Neuron (in vitro differentiated cells): ENCODE measurements around the gene RAPGEF2.
"Not testable (repeated sequence)": the region's sequence is repeated elsewhere in the genome, so short reads cannot be mapped to it uniquely, and the experiment has no call there.

ENCODE experiments used
- H2AFZ ChIP-seq: one replicate; pipeline ENCODE4 v1.6.1; 2013; ENCODE audit warnings: low read depth, mild to moderate bottlenecking, inconsistent platforms, low read length, moderate library complexity
- H3K27me3 ChIP-seq: one replicate; pipeline ENCODE4 v1.6.1; 2013; ENCODE audit warnings: low read length; ENCODE audit not compliant: insufficient read depth
- H3K36me3 ChIP-seq: one replicate; pipeline ENCODE4 v1.6.1; 2013; ENCODE audit warnings: low read length; ENCODE audit not compliant: insufficient read depth
- H3K4me1 ChIP-seq: one replicate; pipeline ENCODE4 v1.6.1; 2013; ENCODE audit warnings: low read length; ENCODE audit not compliant: insufficient read depth
- H3K4me3 ChIP-seq: 2 replicates; pipeline ENCODE4 v1.5.1; 2013; ENCODE audit warnings: mild to moderate bottlenecking, low read length, moderate library complexity
- H3K9me3 ChIP-seq: one replicate; pipeline ENCODE4 v1.6.1; 2013; ENCODE audit warnings: low read length

Gene RAPGEF2

DNA sequence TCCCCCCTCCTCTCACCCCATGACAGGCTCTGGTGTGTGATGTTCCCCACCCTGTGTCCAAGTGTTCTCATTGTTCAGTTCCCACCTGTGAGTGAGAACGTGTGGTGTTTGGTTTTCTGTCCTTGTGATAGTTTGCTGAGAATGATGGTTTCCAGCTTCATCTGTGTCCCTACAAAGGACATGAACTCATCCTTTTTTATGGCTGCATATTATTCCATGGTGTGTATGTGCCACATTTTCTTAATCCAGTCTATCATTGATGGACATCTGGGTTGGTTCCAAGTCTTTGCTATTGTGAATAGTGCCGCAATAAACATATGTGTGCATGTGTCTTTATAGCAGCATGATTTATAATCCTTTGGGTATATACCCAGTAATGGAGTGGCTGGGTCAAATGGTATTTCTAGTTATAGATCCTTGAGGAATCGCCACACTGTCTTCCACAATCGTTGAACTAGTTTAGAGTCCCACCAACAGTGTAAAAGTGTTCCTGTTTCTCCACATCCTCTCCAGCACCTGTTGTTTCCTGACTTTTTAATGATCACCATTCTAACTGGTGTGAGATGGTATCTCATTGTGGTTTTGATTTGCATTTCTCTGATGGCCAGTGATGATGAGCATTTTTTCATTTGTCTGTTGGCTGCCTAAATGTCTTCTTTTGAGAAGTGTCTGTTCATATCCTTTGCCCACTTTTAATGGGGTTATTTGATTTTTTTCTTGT is 81.2 kb downstream of the RAPGEF2 start:
- not testable (repeated sequence) for H3K4me3 ChIP-seq, H3K27me3 ChIP-seq, H2AFZ ChIP-seq, H3K36me3 ChIP-seq, H3K9me3 ChIP-seq, H3K4me1 ChIP-seq

DNA sequence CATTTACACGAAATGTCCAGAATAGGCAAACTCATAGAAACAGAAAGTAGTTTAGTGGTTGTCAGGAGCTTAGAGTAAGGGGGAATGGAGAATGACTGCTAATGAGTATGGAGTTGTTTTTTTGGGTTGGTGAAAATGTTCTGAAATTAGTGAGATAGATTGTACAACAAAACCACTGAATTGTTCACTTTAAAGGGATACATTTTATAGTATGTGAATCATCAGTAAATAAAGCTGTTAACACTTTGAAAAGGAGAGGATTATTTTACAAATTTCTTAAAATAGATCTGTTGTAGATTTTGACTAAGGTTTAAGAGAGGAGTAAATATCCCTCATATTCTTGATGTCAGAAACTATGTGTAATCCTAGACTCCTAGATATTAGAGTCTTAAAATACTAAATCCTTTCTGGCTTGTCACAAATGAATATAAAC is 82.7 kb downstream of the RAPGEF2 start:
- peaks cover 3% of the 10 kb centered on the region for H3K36me3 ChIP-seq
- H2AFZ ChIP-seq: no peak overlapping the region
- no peaks in the 10 kb centered on the region for H3K27me3 ChIP-seq
- H3K4me1 ChIP-seq: no peaks in the 10 kb centered on the region
- H3K9me3 ChIP-seq: no peaks in the 10 kb centered on the region
- no peak overlapping the region for H3K4me3 ChIP-seq

DNA sequence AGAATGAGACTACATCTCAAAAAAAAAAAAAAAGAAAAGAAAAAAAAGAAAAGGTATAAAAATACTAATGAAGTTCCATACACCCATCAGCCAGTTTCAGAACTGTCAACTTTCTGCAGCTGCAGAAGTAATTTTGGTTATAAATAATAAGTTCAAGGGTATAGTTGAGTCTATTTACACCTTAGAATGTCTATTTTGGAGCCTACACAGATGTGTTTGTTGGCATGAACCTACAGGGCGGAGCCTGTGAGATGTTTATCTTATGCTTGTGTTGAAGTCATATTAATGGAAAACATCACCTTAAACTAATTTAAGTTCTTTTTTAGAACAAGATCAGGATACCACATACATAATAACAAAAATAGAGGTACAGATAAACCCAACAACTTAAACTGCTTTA is 85.8 kb downstream of the RAPGEF2 start:
- no peaks in the 10 kb centered on the region for H3K9me3 ChIP-seq
- H3K27me3 ChIP-seq: no peaks in the 10 kb centered on the region
- no peaks in the 10 kb centered on the region for H3K4me1 ChIP-seq
- H3K4me3 ChIP-seq: no peak overlapping the region
- H3K36me3 ChIP-seq: peaks cover 7% of the 10 kb centered on the region
- no peak overlapping the region for H2AFZ ChIP-seq

DNA sequence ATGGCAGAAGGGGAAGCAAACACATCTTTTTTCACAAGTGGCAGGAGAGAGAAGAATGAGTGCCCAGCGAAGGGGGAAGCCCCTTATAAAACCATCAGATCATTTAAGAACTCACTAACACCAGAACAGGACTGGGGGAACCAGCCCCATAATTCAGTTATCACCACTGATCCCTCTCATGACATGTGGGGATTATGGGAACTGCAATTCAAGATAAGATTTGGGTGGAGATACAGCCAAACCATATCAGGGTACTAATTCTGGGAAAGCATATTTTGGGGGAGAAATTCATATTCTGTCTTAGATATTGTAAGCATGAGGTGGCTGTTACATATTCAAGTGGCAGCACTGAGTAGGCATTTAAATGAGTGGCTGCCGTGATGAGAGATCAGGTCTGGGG is 87.8 kb downstream of the RAPGEF2 start:
- H3K27me3 ChIP-seq: no peaks in the 10 kb centered on the region
- peaks cover 19% of the 10 kb centered on the region for H3K36me3 ChIP-seq
- no peaks in the 10 kb centered on the region for H3K4me1 ChIP-seq
- no peaks in the 10 kb centered on the region for H3K9me3 ChIP-seq
- no peak overlapping the region for H2AFZ ChIP-seq
- no peak overlapping the region for H3K4me3 ChIP-seq

DNA sequence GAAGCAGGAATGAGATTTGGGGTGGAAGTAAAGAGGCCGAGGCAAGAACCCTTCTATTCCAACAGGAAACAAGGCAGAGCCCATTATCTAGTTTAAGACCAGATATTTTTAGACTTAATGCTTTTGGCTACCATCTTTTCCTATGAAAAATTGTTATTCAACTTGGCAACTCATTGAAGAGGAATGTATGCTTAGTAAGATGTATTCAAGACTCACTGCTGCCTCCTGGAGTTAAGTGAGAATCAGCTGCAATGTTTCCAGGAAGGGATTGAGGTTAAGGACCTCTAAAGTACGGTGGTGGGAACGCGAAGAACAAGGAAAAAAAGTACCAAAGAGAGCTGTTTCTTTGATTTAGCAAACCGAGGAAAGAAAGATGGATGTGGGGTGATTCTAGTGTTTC is 89.1 kb downstream of the RAPGEF2 start:
- Histone ChIP-seq H3K27me3 (no peaks in the 10 kb centered on the region), H3K9me3 (no peaks in the 10 kb centered on the region), H3K36me3 (peaks cover 16% of the 10 kb centered on the region), H3K4me3 (no peak overlapping the region), H2AFZ (no peak overlapping the region), H3K4me1 (no peaks in the 10 kb centered on the region)

DNA sequence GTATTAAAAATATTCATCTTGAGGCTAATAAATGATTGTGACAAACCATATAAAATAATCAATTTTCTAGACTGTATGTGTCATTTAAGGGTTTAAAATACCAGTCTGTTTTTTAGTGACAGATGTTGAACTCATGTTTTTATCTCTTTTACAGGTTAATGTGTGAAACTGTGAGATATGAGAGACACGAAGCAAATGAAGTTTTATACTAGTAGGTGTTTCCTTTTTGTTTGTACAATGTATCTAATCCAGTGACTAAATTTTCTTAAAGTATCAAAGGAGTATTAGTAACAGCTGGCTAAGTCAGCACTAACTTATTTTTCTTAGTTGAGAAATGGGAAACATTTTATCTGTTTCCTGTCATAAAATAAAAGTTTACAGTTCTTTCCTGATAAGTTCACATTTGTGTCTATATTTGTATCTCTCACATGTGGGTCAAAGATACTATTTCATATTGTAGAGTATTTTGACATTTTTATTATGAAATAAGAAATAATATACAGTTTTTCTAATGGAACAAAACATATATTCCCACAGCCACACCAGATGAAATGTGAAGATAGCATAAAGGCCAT is 90.3 kb downstream of the RAPGEF2 start:
- no peak overlapping the region for H2AFZ ChIP-seq
- H3K4me3 ChIP-seq: no peak overlapping the region
- no peaks in the 10 kb centered on the region for H3K4me1 ChIP-seq
- H3K9me3 ChIP-seq: no peaks in the 10 kb centered on the region
- H3K36me3 ChIP-seq: peaks cover 16% of the 10 kb centered on the region
- H3K27me3 ChIP-seq: no peaks in the 10 kb centered on the region

DNA sequence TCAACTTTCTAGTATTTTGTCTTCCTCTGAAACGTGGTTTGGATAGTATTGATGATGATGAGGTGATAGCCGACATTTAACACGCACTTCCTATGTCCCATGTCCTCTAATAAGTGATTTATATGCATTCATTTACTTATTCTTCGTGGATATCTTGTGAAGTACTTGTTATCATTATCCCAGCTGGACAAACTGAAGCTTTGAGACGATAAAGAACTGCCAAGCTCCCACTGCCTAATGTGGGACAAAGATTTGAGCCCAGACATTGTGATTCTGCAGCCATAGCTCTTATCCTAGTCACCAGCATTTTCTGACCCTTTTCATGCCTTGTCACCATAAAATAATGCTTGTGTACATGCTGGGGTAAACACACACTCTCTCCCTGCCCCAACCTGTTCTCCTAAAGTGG is 92.5 kb downstream of the RAPGEF2 start:
- no peak overlapping the region for H3K4me3 ChIP-seq
- H2AFZ ChIP-seq: no peak overlapping the region
- no peaks in the 10 kb centered on the region for H3K27me3 ChIP-seq
- no peaks in the 10 kb centered on the region for H3K9me3 ChIP-seq
- no peaks in the 10 kb centered on the region for H3K4me1 ChIP-seq
- peaks cover 16% of the 10 kb centered on the region for H3K36me3 ChIP-seq

DNA sequence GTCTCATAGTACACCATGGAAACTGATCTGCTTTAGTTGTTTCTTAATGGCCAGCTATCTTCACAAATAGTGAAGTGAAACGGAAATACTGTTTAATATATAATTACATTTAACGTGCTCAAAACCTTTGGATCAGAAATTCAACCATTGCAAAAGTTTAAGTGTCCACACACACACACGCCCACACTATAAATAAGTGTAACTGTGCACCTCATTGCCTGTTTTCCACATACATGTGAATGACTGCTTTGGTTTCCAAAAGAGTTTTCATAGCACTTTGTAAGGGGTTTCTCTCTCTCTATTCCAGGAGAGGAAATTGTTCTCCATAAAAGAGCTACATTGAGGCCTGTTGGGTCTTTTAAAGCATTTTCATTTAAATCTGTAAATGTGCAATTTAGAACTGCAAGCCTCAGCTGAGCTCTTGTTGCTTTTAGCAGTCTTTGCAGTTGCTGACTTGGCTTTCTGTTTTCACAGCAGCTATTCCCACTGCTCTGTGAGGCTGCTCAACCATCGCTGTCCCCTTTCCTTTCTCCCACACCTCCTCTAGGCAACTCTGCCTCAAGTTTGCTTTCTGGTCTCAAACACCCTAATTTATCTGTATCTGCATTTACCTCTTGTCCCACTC is 94.5 kb downstream of the RAPGEF2 start:
- H3K9me3 ChIP-seq: no peaks in the 10 kb centered on the region
- peaks cover 16% of the 10 kb centered on the region for H3K36me3 ChIP-seq
- H3K4me1 ChIP-seq: no peaks in the 10 kb centered on the region
- no peak overlapping the region for H3K4me3 ChIP-seq
- H2AFZ ChIP-seq: no peak overlapping the region
- no peaks in the 10 kb centered on the region for H3K27me3 ChIP-seq

DNA sequence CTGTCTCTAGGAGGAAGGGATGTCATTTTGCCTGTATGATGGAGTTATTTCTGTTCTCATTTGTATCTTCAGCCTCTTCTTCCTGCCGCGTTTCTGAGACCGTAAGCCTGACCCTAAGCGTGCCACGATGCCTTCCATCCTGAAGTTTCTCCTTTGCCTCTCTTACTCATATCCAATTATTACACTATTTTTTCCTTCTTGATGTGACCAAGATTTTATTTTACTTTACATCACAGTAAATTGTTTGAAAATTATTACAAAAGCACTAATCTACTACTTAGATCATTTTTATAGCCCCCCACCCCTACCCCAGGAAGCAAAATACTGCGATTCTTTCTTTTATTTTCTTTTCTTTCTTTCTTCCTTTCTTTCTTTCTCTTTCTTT is 95.0 kb downstream of the RAPGEF2 start:
- Histone ChIP-seq H3K4me1 (no peaks in the 10 kb centered on the region), H3K36me3 (peaks cover 16% of the 10 kb centered on the region), H3K9me3 (no peaks in the 10 kb centered on the region), H2AFZ (no peak overlapping the region), H3K4me3 (no peak overlapping the region), H3K27me3 (no peaks in the 10 kb centered on the region)

DNA sequence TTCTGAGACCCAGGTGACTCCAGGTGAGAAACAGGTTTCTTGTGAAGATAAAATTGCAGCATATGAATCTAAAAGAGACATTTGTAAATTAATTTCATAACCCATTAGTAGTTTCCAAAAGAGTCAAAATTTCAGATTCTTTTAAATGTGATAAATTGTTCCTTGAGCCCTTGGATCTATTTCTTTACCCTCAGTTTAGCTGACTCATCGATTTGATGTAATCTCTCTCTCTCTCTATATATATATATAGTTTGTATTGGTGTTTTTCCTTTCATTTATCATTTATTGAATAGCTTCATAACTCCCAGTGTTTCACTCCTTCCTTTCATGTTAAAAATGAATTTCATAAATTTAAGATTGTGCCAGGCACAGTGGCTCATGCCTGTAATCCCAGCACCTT is 96.9 kb downstream of the RAPGEF2 start:
- H3K4me3 ChIP-seq: no peak overlapping the region
- no peaks in the 10 kb centered on the region for H3K27me3 ChIP-seq
- H3K4me1 ChIP-seq: no peaks in the 10 kb centered on the region
- H3K36me3 ChIP-seq: peaks cover 4% of the 10 kb centered on the region
- no peaks in the 10 kb centered on the region for H3K9me3 ChIP-seq
- H2AFZ ChIP-seq: no peak overlapping the region

DNA sequence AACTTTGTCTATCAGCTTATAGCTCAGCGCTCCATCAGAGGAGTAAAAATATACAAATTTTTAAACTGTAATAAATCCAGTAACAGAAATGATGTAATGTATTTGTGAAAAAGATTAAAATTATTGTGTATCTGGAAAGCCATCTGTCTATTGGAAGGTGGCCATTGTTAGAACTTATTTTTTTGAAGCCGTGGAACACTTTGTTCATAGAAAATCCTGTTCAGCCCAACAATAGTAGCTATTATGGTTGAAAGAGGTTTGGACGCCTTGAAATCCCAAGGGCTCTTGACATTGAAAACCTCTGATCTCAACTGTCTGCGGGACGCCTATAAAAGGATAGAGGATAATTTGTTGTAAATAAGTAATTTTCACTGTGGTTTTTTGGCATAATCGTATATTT is 98.3 kb downstream of the RAPGEF2 start:
- Histone ChIP-seq H3K9me3 (no peaks in the 10 kb centered on the region), H3K27me3 (no peaks in the 10 kb centered on the region), H3K4me3 (no peak overlapping the region), H2AFZ (no peak overlapping the region), H3K4me1 (no peaks in the 10 kb centered on the region), H3K36me3 (no peaks in the 10 kb centered on the region)

DNA sequence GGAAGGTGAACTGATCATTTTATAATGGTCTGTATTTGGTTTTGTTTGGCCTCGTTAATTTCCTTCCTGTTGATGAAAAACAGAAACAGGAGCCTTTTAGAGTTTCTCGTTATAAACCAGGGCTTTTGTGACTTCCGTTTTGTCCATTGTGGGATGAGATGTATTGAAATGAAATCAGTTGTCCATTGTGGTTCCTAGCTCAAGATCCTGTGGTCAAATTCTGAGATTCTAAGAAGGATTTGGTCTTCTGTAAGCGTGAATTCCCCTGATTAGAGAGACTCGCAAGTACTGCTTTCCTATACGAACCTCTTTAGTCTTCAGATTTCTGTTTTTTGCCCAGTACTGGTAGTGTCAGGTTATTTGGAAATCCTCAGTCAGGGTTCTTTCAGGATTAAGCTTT is 101.7 kb downstream of the RAPGEF2 start:
- no peaks in the 10 kb centered on the region for H3K27me3 ChIP-seq
- no peaks in the 10 kb centered on the region for H3K4me1 ChIP-seq
- no peak overlapping the region for H2AFZ ChIP-seq
- no peaks in the 10 kb centered on the region for H3K36me3 ChIP-seq
- H3K9me3 ChIP-seq: no peaks in the 10 kb centered on the region
- H3K4me3 ChIP-seq: no peak overlapping the region

DNA sequence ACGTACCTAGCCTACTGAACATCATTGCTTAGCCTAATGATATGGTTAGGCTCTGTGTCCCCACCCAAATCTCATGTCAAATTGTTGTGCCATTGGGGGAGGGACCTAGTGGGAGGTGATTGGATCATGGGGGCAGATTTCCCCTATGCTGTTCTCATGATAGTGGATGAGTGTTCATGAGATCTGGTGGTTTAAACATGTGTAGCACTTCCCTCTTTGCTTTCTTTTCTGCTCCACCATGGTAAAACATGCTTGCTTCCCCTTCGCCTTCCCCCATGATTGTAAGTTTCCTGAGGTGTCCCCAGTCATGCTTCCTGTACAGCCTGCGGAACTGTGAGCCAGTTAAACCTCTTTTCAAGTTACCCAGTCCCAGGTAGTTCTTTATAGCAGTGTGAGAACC is 102.6 kb downstream of the RAPGEF2 start:
- Histone ChIP-seq H2AFZ (no peak overlapping the region), H3K27me3 (no peaks in the 10 kb centered on the region), H3K4me1 (no peaks in the 10 kb centered on the region), H3K4me3 (no peak overlapping the region), H3K36me3 (no peaks in the 10 kb centered on the region), H3K9me3 (no peaks in the 10 kb centered on the region)
